Endothelial cell of umbilical vein (primary cell): ENCODE data around the gene NEU2. TPM values are rescaled to one million over a fixed set of nuclear protein-coding genes. Genes with fewer than 3 reads are reported as not detected.
A peak's percentile ranks its signal among the peaks of the same experiment; 100 is the strongest.

Experiments
- BruUV-seq: library from RNA; stranded (reverse); fragments of 400-500 nt; replicated peaks from 2 replicates; lab custom pipeline; 2021; lab: Mats Ljungman, UMichigan
- CTCF ChIA-PET: fragments of 300-600, 350-600 bp; sonication (Branson Sonifier 250); formaldehyde crosslinking; loops from one replicate; lab custom pipeline; 2021; ENCODE audit warnings: antibody characterized with exemption, inconsistent platforms; lab: Charles Lee
- POLR2A ChIA-PET: fragments of 300-600, 350-600 bp; sonication (Branson Sonifier 250); formaldehyde crosslinking; loops from one replicate; lab custom pipeline; 2021; ENCODE audit warnings: antibody characterized with exemption, inconsistent platforms; lab: Charles Lee
- DNase-seq: peaks from one replicate; pipeline ENCODE4 v3.0.0-alpha.2; 2011; ENCODE audit warnings: low read depth, low spot score
- FAIRE-seq: peaks from 2 replicates; lab custom pipeline; 2011; peaks lifted over from hg19 to GRCh38; lab: Jason Lieb, UNC
- H2AFZ ChIP-seq: 2 replicates; pipeline ENCODE4 v1.6.0; 2012; ENCODE audit warnings: low read depth, low read length, control low read depth, inconsistent platforms
- H3K27ac ChIP-seq: 2 replicates; pipeline ENCODE4 v1.5.1; 2011; ENCODE audit warnings: low read depth, mild to moderate bottlenecking, control low read depth, low read length, moderate library complexity; ENCODE audit not compliant: insufficient read depth
- H3K27me3 ChIP-seq, 2 experiments: 2 replicates each; pipeline versions ENCODE4 v1.6.0 to v1.6.1; 2011; ENCODE audit warnings: low read length in 2 of 2, mixed read lengths in 1 of 2; ENCODE audit not compliant: control insufficient read depth in 2 of 2, insufficient read depth in 2 of 2
- H3K36me3 ChIP-seq, 2 experiments: 2 replicates in 1 of 2; 3 replicates in 1 of 2; pipeline ENCODE4 v1.5.1; 2011; ENCODE audit warnings: low read length in 2 of 2, mild to moderate bottlenecking in 1 of 2, moderate library complexity in 1 of 2; ENCODE audit not compliant: control insufficient read depth in 2 of 2, insufficient read depth in 2 of 2; ENCODE audit errors: extremely low read depth in 1 of 2
- H3K4me1 ChIP-seq: 3 replicates; pipeline ENCODE4 v1.5.1; 2011; ENCODE audit warnings: mild to moderate bottlenecking, low read length; ENCODE audit not compliant: control insufficient read depth, insufficient read depth; ENCODE audit errors: extremely low read depth
- H3K4me2 ChIP-seq: 2 replicates; pipeline ENCODE4 v1.6.1; 2011; ENCODE audit warnings: low read length, control low read depth, mixed read lengths; ENCODE audit not compliant: insufficient read depth
- H3K4me3 ChIP-seq, 3 experiments: fragments of 200-600 bp in 1 of 3; sonication (generic), shearing (Covaris generic) in 1 of 3; replicated peaks in 1 of 3; 2 replicates each; pipeline ENCODE4 v1.5.1; 2011 to 2016; ENCODE audit warnings: control low read depth in 3 of 3, low read length in 3 of 3, mild to moderate bottlenecking in 2 of 3, inconsistent platforms in 1 of 3, low read depth in 1 of 3, moderate library complexity in 1 of 3; ENCODE audit not compliant: insufficient read depth in 1 of 3
- H3K79me2 ChIP-seq: 2 replicates; pipeline ENCODE4 v1.6.0; 2012; ENCODE audit warnings: low read length, inconsistent platforms; ENCODE audit not compliant: control insufficient read depth, insufficient read depth
- H3K9ac ChIP-seq: replicated peaks from 2 replicates; pipeline ENCODE3; 2011; ENCODE audit warnings: low read length, control low read depth; ENCODE audit not compliant: insufficient read depth; ENCODE audit errors: extremely low read depth
- H3K9me1 ChIP-seq: replicated peaks from 3 replicates; pipeline ENCODE4 v1.6.0; 2011; ENCODE audit warnings: mild to moderate bottlenecking, low read length; ENCODE audit not compliant: control insufficient read depth, insufficient read depth; ENCODE audit errors: extremely low read depth
- H3K9me3 ChIP-seq: replicated peaks from 2 replicates; pipeline ENCODE4 v1.5.1; 2012; ENCODE audit warnings: low read length, inconsistent platforms; ENCODE audit not compliant: control insufficient read depth, insufficient read depth
- H4K20me1 ChIP-seq: replicated peaks from 2 replicates; pipeline ENCODE3; 2011; ENCODE audit warnings: mild to moderate bottlenecking, low read length; ENCODE audit not compliant: control insufficient read depth, insufficient read depth; ENCODE audit errors: extremely low read depth
- CTCF ChIP-seq, 2 donors: IDR thresholded peaks; 1 replicate in 1 of 2; 2 replicates in 1 of 2; pipeline ENCODE4 v1.5.1; 2011; ENCODE audit warnings: low read length in 2 of 2, mild to moderate bottlenecking in 2 of 2, moderate library complexity in 2 of 2, control low read depth in 1 of 2, inconsistent platforms in 1 of 2, low read depth in 1 of 2; ENCODE audit not compliant: insufficient read depth in 1 of 2; ENCODE audit errors: extremely low read depth in 1 of 2
- EZH2 ChIP-seq: IDR thresholded peaks from 2 replicates; pipeline ENCODE4 v1.6.1; 2012; ENCODE audit warnings: borderline replicate concordance, low read depth, mild to moderate bottlenecking, moderate library complexity, low read length, inconsistent platforms; ENCODE audit not compliant: severe bottlenecking
- FOS ChIP-seq: IDR thresholded peaks from 2 replicates; pipeline ENCODE4 v1.6.1; 2011; ENCODE audit warnings: mild to moderate bottlenecking, low read length, moderate library complexity, borderline replicate concordance; ENCODE audit not compliant: insufficient read depth
- GATA2 ChIP-seq: IDR thresholded peaks from 2 replicates; pipeline ENCODE4 v1.7.0; 2011; ENCODE audit warnings: low read depth, mild to moderate bottlenecking, moderate library complexity, mixed read lengths, low read length; ENCODE audit not compliant: insufficient read length, insufficient read depth
- JUN ChIP-seq: IDR thresholded peaks from 2 replicates; pipeline ENCODE4 v1.6.1; 2011; ENCODE audit warnings: borderline replicate concordance, low read depth; ENCODE audit not compliant: insufficient read length, insufficient read depth
- MYC ChIP-seq: IDR thresholded peaks from one replicate; pipeline ENCODE4 v1.6.1; 2011; ENCODE audit warnings: mild to moderate bottlenecking, low read depth, low read length
- POLR2A ChIP-seq: IDR thresholded peaks from 2 replicates; pipeline ENCODE4 v1.6.1; 2012; ENCODE audit warnings: low read depth, mild to moderate bottlenecking, control low read depth, low read length
- POLR2AphosphoS5 ChIP-seq: IDR thresholded peaks from 2 replicates; pipeline ENCODE4 v1.6.1; 2012; ENCODE audit warnings: low read depth, mild to moderate bottlenecking, control low read depth, low read length, moderate library complexity; ENCODE audit not compliant: insufficient read depth
- dilution Hi-C: fragments of 300-500 bp; cut with MboI; formaldehyde crosslinking; loops from one replicate; pipeline ENCODE4 v1.15.0; 2019; ENCODE audit warnings: low sequenced_read_pairs; ENCODE audit not compliant: extremely low pct_ligation_motif_present
- intact Hi-C: fragments of 100-400 bp; cut with micrococcal nuclease; formaldehyde crosslinking; loops from one replicate; pipeline ENCODE4 v1.10.0; 2022
- polyA plus RNA-seq, 4 experiments: library from polyadenylated mRNA; depleted of rRNA in 3 of 4; stranded (reverse) in 3 of 4; unstranded in 1 of 4; fragments of >200 nt; gene quantifications; 2 replicates each; pipeline versions ENCODE4 v1.2.1 to v1.2.3, GENCODE V29; 2011 to 2012; ENCODE audit warnings: missing spikeins in 1 of 4
- total RNA-seq: library from RNA; stranded (reverse); gene quantifications from 2 replicates; pipeline ENCODE4 v1.2.3, GENCODE V29; 2021
- TF ChIP-seq, protein P1 (sequence below): IDR thresholded peaks from 2 replicates; pipeline ENCODE4 v1.6.1; 2011; ENCODE audit not compliant: insufficient read depth, insufficient read length

NEU2 gene
- total and polyA plus RNA-seq, 2 donors (not counting 3 experiments of a cell fraction or from before 2014, with no cell fraction given): not detected

DNA sequence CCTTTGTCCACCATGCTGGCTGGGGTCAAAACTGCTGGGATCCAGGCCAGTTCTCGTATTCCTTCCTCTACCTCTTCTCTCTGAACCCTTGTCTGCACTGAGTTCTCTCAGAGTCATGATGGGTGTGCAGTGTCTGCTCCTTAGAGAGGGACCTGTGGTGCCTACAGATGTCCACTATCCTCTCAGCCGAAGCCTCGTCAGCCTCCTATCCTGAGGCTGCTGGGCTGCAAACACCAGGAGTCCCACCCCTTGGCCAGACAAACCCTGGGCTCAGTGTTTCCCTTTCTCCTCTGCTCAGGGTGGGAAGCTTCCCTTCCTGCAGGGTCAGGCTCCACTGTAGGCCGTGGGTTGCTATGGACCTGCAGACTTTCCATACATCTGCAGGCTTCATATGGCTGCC is 30.0 kb downstream of the NEU2 start:
- peaks cover 32% of the 10 kb centered on the region for H3K79me2 ChIP-seq
- no peaks in the 10 kb centered on the region for H3K27me3 ChIP-seq
- H3K9me3 ChIP-seq: no peaks in the 10 kb centered on the region
- peaks cover 0 to 4% of the 10 kb centered on the region in 2 experiments for H3K36me3 ChIP-seq
- TF ChIP-seq MYC (no peak), POLR2AphosphoS5 (no peak), POLR2A (no peak), FOS (no peak), CTCF (IDR thresholded peaks at IDR 0.05; ENCODE audit: extremely low read depth in 1 of 2, insufficient read depth in 1 of 2, low read depth in 1 of 2, low read length in 2 of 2) (no peak), GATA2 (no peak), JUN (no peak), EZH2 (no peak)
- TF ChIP-seq, protein P1, sequence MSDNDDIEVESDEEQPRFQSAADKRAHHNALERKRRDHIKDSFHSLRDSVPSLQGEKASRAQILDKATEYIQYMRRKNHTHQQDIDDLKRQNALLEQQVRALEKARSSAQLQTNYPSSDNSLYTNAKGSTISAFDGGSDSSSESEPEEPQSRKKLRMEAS: no peak
- POLR2A ChIA-PET: no interaction called here
- H3K9ac ChIP-seq: no peak overlapping the region
- peak overlapping the region; percentile 75 for H3K4me2 ChIP-seq
- no peaks in the 10 kb centered on the region for H3K9me1 ChIP-seq
- H3K4me3 ChIP-seq: no peak overlapping the region
- no peak overlapping the region for H3K27ac ChIP-seq
- no peak for FAIRE-seq
- no peak for DNase-seq
- intact Hi-C loops: no loop called here
- CTCF ChIA-PET: interaction anchor here (1.4 to 4.3 kb wide), 4 partner anchors 14 to 209 kb away, joined by 3 to 30 read pairs (median 16); no protein-coding TSS in a partner anchor
- no peak overlapping the region for H2AFZ ChIP-seq
- no TSS peak for BruUV-seq
- H4K20me1 ChIP-seq: no peaks in the 10 kb centered on the region
- dilution Hi-C loops: no loop called here
- peaks cover 35% of the 10 kb centered on the region for H3K4me1 ChIP-seq
